Measurements from ENCODE around the gene ABCA10. TPM values are rescaled to one million over a fixed set of nuclear protein-coding genes. Genes with fewer than 3 reads are reported as not detected.
A peak's percentile ranks its signal among the peaks of the same experiment; 100 is the strongest.

The ABCA10 gene
- total and polyA plus RNA-seq, 2 experiments from 2014 or later = not detected

- TF ChIP-seq, protein P1, sequence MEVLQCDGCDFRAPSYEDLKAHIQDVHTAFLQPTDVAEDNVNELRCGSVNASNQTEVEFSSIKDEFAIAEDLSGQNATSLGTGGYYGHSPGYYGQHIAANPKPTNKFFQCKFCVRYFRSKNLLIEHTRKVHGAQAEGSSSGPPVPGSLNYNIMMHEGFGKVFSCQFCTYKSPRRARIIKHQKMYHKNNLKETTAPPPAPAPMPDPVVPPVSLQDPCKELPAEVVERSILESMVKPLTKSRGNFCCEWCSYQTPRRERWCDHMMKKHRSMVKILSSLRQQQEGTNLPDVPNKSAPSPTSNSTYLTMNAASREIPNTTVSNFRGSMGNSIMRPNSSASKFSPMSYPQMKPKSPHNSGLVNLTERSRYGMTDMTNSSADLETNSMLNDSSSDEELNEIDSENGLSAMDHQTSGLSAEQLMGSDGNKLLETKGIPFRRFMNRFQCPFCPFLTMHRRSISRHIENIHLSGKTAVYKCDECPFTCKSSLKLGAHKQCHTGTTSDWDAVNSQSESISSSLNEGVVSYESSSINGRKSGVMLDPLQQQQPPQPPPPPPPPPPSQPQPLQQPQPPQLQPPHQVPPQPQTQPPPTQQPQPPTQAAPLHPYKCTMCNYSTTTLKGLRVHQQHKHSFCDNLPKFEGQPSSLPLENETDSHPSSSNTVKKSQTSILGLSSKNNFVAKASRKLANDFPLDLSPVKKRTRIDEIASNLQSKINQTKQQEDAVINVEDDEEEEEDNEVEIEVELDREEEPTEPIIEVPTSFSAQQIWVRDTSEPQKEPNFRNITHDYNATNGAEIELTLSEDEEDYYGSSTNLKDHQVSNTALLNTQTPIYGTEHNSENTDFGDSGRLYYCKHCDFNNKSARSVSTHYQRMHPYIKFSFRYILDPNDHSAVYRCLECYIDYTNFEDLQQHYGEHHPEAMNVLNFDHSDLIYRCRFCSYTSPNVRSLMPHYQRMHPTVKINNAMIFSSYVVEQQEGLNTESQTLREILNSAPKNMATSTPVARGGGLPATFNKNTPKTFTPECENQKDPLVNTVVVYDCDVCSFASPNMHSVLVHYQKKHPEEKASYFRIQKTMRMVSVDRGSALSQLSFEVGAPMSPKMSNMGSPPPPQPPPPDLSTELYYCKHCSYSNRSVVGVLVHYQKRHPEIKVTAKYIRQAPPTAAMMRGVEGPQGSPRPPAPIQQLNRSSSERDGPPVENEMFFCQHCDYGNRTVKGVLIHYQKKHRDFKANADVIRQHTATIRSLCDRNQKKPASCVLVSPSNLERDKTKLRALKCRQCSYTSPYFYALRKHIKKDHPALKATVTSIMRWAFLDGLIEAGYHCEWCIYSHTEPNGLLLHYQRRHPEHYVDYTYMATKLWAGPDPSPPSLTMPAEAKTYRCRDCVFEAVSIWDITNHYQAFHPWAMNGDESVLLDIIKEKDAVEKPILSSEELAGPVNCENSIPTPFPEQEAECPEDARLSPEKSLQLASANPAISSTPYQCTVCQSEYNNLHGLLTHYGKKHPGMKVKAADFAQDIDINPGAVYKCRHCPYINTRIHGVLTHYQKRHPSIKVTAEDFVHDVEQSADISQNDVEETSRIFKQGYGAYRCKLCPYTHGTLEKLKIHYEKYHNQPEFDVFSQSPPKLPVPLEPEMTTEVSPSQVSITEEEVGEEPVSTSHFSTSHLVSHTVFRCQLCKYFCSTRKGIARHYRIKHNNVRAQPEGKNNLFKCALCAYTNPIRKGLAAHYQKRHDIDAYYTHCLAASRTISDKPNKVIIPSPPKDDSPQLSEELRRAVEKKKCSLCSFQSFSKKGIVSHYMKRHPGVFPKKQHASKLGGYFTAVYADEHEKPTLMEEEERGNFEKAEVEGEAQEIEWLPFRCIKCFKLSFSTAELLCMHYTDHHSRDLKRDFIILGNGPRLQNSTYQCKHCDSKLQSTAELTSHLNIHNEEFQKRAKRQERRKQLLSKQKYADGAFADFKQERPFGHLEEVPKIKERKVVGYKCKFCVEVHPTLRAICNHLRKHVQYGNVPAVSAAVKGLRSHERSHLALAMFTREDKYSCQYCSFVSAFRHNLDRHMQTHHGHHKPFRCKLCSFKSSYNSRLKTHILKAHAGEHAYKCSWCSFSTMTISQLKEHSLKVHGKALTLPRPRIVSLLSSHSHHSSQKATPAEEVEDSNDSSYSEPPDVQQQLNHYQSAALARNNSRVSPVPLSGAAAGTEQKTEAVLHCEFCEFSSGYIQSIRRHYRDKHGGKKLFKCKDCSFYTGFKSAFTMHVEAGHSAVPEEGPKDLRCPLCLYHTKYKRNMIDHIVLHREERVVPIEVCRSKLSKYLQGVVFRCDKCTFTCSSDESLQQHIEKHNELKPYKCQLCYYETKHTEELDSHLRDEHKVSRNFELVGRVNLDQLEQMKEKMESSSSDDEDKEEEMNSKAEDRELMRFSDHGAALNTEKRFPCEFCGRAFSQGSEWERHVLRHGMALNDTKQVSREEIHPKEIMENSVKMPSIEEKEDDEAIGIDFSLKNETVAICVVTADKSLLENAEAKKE (CRISPR knock-in tag; IDR thresholded peaks at IDR 0.05) = no peak
- TF ChIP-seq ETS1 (IDR thresholded peaks at IDR 0.05) = no peak
- TF ChIP-seq ZNF331 (CRISPR knock-in tag; IDR thresholded peaks at IDR 0.05; ENCODE audit: low read depth) = no peak
- no peak for TF ChIP-seq EZH2phosphoT487 (IDR thresholded peaks at IDR 0.05; ENCODE audit: unreplicated experiment)
- no peak for TF ChIP-seq ZNF114 (CRISPR knock-in tag; IDR thresholded peaks at IDR 0.05)
- no peak for TF ChIP-seq POLR2AphosphoS5 (IDR thresholded peaks at IDR 0.05; ENCODE audit: low read depth)
These were observed 81.2 kb downstream of the ABCA10 start (continued) for GRCh38 chr17:69147460-69147859.

DNA sequence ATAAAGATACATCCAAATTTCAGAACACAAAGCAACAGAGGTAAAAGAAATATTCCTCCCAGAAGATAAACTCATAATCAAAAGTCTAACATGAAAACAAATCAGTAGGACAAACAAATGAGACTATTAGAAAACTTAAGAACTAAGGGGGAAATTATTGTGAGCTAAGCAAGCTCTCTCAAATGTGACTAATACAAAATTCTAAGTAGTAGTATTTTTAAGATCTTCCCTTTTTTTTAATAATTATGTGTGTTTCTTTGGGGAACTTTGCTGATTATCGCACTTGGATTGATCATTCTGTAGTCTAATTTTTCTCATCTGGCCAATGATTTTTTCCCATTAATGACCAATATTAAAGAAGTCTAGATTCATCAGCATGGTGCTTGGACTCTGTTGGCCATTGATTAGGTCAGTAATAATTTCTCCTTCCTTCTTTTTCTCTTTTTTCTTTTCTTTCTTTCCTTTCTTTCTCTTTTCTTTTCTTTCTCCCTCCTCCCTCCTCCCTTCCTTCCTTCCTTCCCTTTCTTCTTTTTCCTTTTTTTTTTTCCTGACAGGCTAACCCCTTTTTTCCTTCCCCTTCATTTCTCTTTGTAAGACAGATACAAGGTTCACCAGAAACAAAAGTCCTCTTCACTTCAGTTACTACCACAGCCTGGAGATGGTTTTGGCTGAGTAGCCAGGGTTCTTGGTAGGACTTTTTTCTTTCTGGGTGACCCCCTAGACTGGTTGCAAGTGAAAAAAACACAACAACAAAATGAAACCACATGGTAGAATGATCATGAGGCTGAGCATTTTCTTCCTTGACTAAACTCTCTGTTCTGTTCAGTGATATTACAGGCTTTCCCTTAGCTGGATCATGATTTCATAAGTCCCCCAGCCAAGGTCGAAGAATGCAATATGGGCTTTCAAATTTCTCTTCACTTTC, 84.0 kb downstream of the ABCA10 start:
- DNase-seq (ENCODE audit: low spot score) (no peak), ATAC-seq (no peak)
- H3K36me3 ChIP-seq (ENCODE audit: insufficient read depth) = no peaks in the 10 kb centered on the region
- no peak for TF ChIP-seq JUNB (IDR thresholded peaks at IDR 0.05; ENCODE audit: unreplicated experiment)
- no peak for TF ChIP-seq ETS1 (IDR thresholded peaks at IDR 0.05)
- TF ChIP-seq NANOG (IDR thresholded peaks at IDR 0.05; ENCODE audit: borderline replicate concordance) = no peak
- TF ChIP-seq POLR2AphosphoS5 (IDR thresholded peaks at IDR 0.05; ENCODE audit: low read depth) = no peak
- no peak for TF ChIP-seq CREB1 (CRISPR knock-in tag; IDR thresholded peaks at IDR 0.05; ENCODE audit: low read depth)
- TF ChIP-seq EZH2 (IDR thresholded peaks at IDR 0.05; ENCODE audit: low read depth, unreplicated experiment) = no peak
- no peak for TF ChIP-seq ZNF114 (CRISPR knock-in tag; IDR thresholded peaks at IDR 0.05)
- no peak for TF ChIP-seq EZH2phosphoT487 (IDR thresholded peaks at IDR 0.05; ENCODE audit: unreplicated experiment)
- Mint-ChIP-seq H3K4me3 (no peak overlapping the region), H3K27me3 (ENCODE audit: insufficient read depth, low read depth, poor library complexity) (no peaks in the 10 kb centered on the region), H3K4me1 (peaks cover 5% of the 10 kb centered on the region; the same call in 2 of the 3 replicates), H3K9me3 (no peaks in the 10 kb centered on the region), H3K27ac (no peak overlapping the region), H3K36me3 (ENCODE audit: low read depth) (no peaks in the 10 kb centered on the region)
- H3K9me2 ChIP-seq (ENCODE audit: insufficient read depth) = no peaks in the 10 kb centered on the region
- H3K79me2 ChIP-seq (replicated peaks; ENCODE audit: insufficient read depth) = no peaks in the 10 kb centered on the region
- H3K4me3 ChIP-seq = no peak overlapping the region
- H3F3A ChIP-seq (replicated peaks; ENCODE audit: low read depth) = no peaks in the 10 kb centered on the region
- H4K20me1 ChIP-seq (replicated peaks; ENCODE audit: insufficient read depth) = no peaks in the 10 kb centered on the region
- no peak overlapping the region for H3K4me2 ChIP-seq
- H3K4me1 ChIP-seq (ENCODE audit: insufficient read depth) = no peaks in the 10 kb centered on the region
- H3K27ac ChIP-seq (ENCODE audit: low read depth) = no peak overlapping the region
- no peaks in the 10 kb centered on the region for H3K27me3 ChIP-seq (ENCODE audit: insufficient read depth)
- H2AFZ ChIP-seq = 0 out of 2 replicates have a peak overlapping the region, but pooled peaks have one; percentile 28
